GM12878 (cell line): ENCODE data around the gene STARD13. TPM values are rescaled to one million over a fixed set of nuclear protein-coding genes. Genes with fewer than 3 reads are reported as not detected.

Source experiments
- ATAC-seq: fragments of 200-7000 bp; cut with Tn5 transposase; 3 replicates; pipeline ENCODE4 v1.9.1; 2020; ENCODE audit warnings: mild to moderate bottlenecking, moderate library complexity
- BruUV-seq: library from RNA; stranded (reverse); fragments of 400-500 nt; replicated peaks from 2 replicates; lab custom pipeline; 2021; lab: Mats Ljungman, UMichigan
- CTCF ChIA-PET: fragments of 300-600 bp; sonication (Branson Sonifier 250); formaldehyde crosslinking; extraction: SDS; loops from one replicate; lab custom pipeline; 2021; ENCODE audit warnings: inconsistent platforms; lab: Yijun Ruan, JAX
- POLR2A ChIA-PET: fragments of 350-600 bp; formaldehyde crosslinking; extraction: SDS; loops from one replicate; lab custom pipeline; 2021; ENCODE audit warnings: inconsistent platforms; lab: Charles Lee
- RAD21 ChIA-PET: fragments of 300-600 bp; sonication (Branson Sonifier 250); formaldehyde crosslinking; loops from one replicate; lab custom pipeline; 2023; ENCODE audit warnings: antibody characterized with exemption; ENCODE audit not compliant: unreplicated experiment; lab: Charles Lee
- SMC1A ChIA-PET: fragments of 300-600 bp; sonication (Branson Sonifier 250); formaldehyde crosslinking; loops from one replicate; lab custom pipeline; 2023; ENCODE audit not compliant: unreplicated experiment, uncharacterized antibody; lab: Charles Lee
- DNase-seq: peaks from one replicate; pipeline ENCODE4 v3.0.0-alpha.2; 2011; ENCODE audit warnings: low read depth, low spot score
- FAIRE-seq: peaks from 3 replicates; lab custom pipeline; 2011; peaks lifted over from hg19 to GRCh38; lab: Jason Lieb, UNC
- H2AFZ ChIP-seq: 2 replicates; pipeline ENCODE4 v1.6.0; 2011; ENCODE audit warnings: low read depth, low read length, control low read depth; ENCODE audit not compliant: control insufficient read depth
- H3K27ac ChIP-seq: 2 replicates; pipeline ENCODE4 v1.5.1; 2011; ENCODE audit warnings: control low read depth; ENCODE audit not compliant: control insufficient read depth, insufficient read depth
- H3K27me3 ChIP-seq, 2 experiments: replicated peaks in 1 of 2; 2 replicates each; pipeline versions ENCODE4 v1.6.0 to v1.6.1; 2011; ENCODE audit warnings: low read length in 1 of 2; ENCODE audit not compliant: control insufficient read depth in 2 of 2, insufficient read depth in 2 of 2
- H3K36me3 ChIP-seq, 2 experiments: 2 replicates each; pipeline ENCODE4 v1.5.1; 2011; ENCODE audit warnings: low read length in 1 of 2; ENCODE audit not compliant: control insufficient read depth in 2 of 2, insufficient read depth in 2 of 2
- H3K4me1 ChIP-seq: 2 replicates; pipeline ENCODE4 v1.6.1; 2011; ENCODE audit warnings: mild to moderate bottlenecking, low read length, moderate library complexity, mixed read lengths; ENCODE audit not compliant: control insufficient read depth, insufficient read depth
- H3K4me2 ChIP-seq: 2 replicates; pipeline ENCODE4 v1.6.0; 2011; ENCODE audit warnings: control low read depth; ENCODE audit not compliant: control insufficient read depth, insufficient read depth
- H3K4me3 ChIP-seq: fragments of 200-600 bp; sonication (generic); 2 replicates; pipeline ENCODE4 v1.5.1; 2016
- H3K79me2 ChIP-seq: 2 replicates; pipeline ENCODE4 v1.6.0; 2011; ENCODE audit warnings: low read length; ENCODE audit not compliant: control insufficient read depth, insufficient read depth
- H3K9ac ChIP-seq: 2 replicates; pipeline ENCODE4 v1.8.0; 2011; ENCODE audit warnings: low read length, control low read depth, mixed read lengths; ENCODE audit not compliant: control insufficient read depth, insufficient read depth
- H3K9me3 ChIP-seq: replicated peaks from 3 replicates; pipeline ENCODE4 v1.5.1; 2011; ENCODE audit warnings: mild to moderate bottlenecking, low read length; ENCODE audit not compliant: control insufficient read depth, insufficient read depth
- H4K20me1 ChIP-seq: 2 replicates; pipeline ENCODE4 v1.6.0; 2011; ENCODE audit not compliant: control insufficient read depth, insufficient read depth
- ASH2L ChIP-seq: fragments of 300-600, 200-600 bp; sonication (generic); IDR thresholded peaks from 2 replicates; pipeline ENCODE4 v1.6.1; 2017; ENCODE audit warnings: low read depth, mild to moderate bottlenecking, borderline replicate concordance
- GATAD2B ChIP-seq: fragments of 450-650 bp; conservative IDR thresholded peaks from 2 replicates; pipeline ENCODE4 v1.6.1; 2017; ENCODE audit warnings: low read depth, mild to moderate bottlenecking, moderate library complexity
- MYC ChIP-seq: IDR thresholded peaks from 2 replicates; pipeline ENCODE4 v1.6.1; 2011; ENCODE audit warnings: mild to moderate bottlenecking, low read length, moderate library complexity, inconsistent platforms; ENCODE audit not compliant: insufficient read depth, insufficient replicate concordance, insufficient read length, severe bottlenecking
- POLR2AphosphoS2 ChIP-seq: IDR thresholded peaks from 2 replicates; pipeline ENCODE4 v1.6.1; 2011; ENCODE audit warnings: low read depth, mild to moderate bottlenecking, low read length, improper control_type of control experiment, moderate library complexity
- RFX5 ChIP-seq: IDR thresholded peaks from 2 replicates; pipeline ENCODE4 v1.6.1; 2011; ENCODE audit warnings: low read depth, low read length, improper control_type of control experiment
- RUNX3 ChIP-seq: IDR thresholded peaks from 2 replicates; pipeline ENCODE4 v1.6.1; 2012; ENCODE audit warnings: low read length, inconsistent platforms
- WRNIP1 ChIP-seq: IDR thresholded peaks from 2 replicates; pipeline ENCODE4 v1.6.1; 2011; ENCODE audit warnings: low read depth, low read length, improper control_type of control experiment, borderline replicate concordance
- YY1 ChIP-seq: IDR thresholded peaks from 2 replicates; pipeline ENCODE4 v1.6.1; 2011; ENCODE audit warnings: low read depth, mild to moderate bottlenecking, low read length
- ZNF24 ChIP-seq: fragments of 450-650 bp; IDR thresholded peaks from 2 replicates; pipeline ENCODE4 v1.6.1; 2017; ENCODE audit warnings: antibody characterized with exemption, mild to moderate bottlenecking
- WGBS: methylation state at CpG from one replicate; pipeline ENCODE4 v1.1.6; 2016; ENCODE audit warnings: low lambda C conversion rate; ENCODE audit not compliant: insufficient replicate concordance, insufficient coverage; ENCODE audit errors: missing lambda C conversion rate; 5-methylcytosine and 5-hydroxymethylcytosine counted together
- in situ Hi-C: fragments of 300-500 bp; cut with MboI; formaldehyde crosslinking; loops from 9 replicates; pipeline ENCODE4 v1.14.3; 2018; ENCODE audit warnings: mixed read lengths
- intact Hi-C: fragments of 100-400 bp; cut with micrococcal nuclease; formaldehyde crosslinking; loops from one replicate; pipeline ENCODE4 v1.14.2; 2022; ENCODE audit not compliant: unreplicated experiment
- polyA plus RNA-seq, 11 experiments: library from polyadenylated mRNA; depleted of rRNA in 4 of 11; unstranded in 6 of 11; stranded (reverse) in 5 of 11; fragments of >200 nt; fragmentation: Nextera tagmentation in 4 of 11; fragmentation: Illumina TruSeq in 1 of 11; extraction: Ambion mirVana in 4 of 11; extraction: Trizol in 1 of 11; gene quantifications; 1 replicate in 1 of 11; 2 replicates in 10 of 11; pipeline versions ENCODE4 v1.2.1 to v1.2.3, GENCODE V29; 2011 to 2016; ENCODE audit warnings: inconsistent platforms in 2 of 11, missing spikeins in 2 of 11, low read depth in 1 of 11
- total RNA-seq, 4 experiments: library from RNA; depleted of rRNA in 3 of 4; stranded (reverse); fragments of >200 nt in 3 of 4; fragmentation: Illumina TruSeq in 1 of 4; extraction: Trizol in 1 of 4; gene quantifications; 2 replicates each; pipeline versions ENCODE4 v1.2.1 to v1.2.3, GENCODE V29; 2013 to 2021
- TF ChIP-seq, protein P1 (sequence below): fragments of 450-650 bp; IDR thresholded peaks from 2 replicates; pipeline ENCODE4 v1.6.1; 2018; ENCODE audit warnings: mild to moderate bottlenecking, low read depth, moderate library complexity; ENCODE audit not compliant: partially characterized antibody
- TF ChIP-seq, protein P2 (sequence below): fragments of 150-350 bp; IDR thresholded peaks from 2 replicates; pipeline ENCODE4 v1.6.1; 2014; ENCODE audit warnings: mild to moderate bottlenecking, low read depth, low read length
- TF ChIP-seq, protein P3 (sequence below): fragments of 450-650 bp; IDR thresholded peaks from 2 replicates; pipeline ENCODE4 v1.6.1; 2016; ENCODE audit warnings: mild to moderate bottlenecking, moderate library complexity, borderline replicate concordance
- TF ChIP-seq, protein P4 (sequence below): fragments of 450-650 bp; IDR thresholded peaks from 2 replicates; pipeline ENCODE4 v1.6.1; 2016; ENCODE audit warnings: mild to moderate bottlenecking

STARD13 gene
- total and polyA plus RNA-seq, 10 of the 15 experiments (the other 5 are each of a cell fraction or from before 2014, with no cell fraction given) = 4.0 to 41.6 (median 10.1) TPM

DNA sequence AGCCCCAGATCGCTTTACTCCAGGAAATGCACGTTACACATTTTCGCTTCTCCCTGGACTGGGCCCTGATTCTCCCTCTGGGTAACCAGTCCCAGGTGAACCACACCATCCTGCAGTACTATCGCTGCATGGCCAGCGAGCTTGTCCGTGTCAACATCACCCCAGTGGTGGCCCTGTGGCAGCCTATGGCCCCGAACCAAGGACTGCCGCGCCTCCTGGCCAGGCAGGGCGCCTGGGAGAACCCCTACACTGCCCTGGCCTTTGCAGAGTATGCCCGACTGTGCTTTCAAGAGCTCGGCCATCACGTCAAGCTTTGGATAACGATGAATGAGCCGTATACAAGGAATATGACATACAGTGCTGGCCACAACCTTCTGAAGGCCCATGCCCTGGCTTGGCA, 224.7 kb downstream of the STARD13 start:
- intact Hi-C loops = loop anchor here (10.0 kb wide), 1 partner anchor 474 kb away; no protein-coding TSS in a partner anchor
- Histone ChIP-seq H2AFZ (no peak overlapping the region), H3K4me1 (no peaks in the 10 kb centered on the region; the same call in 1 of the 2 replicates), H4K20me1 (no peaks in the 10 kb centered on the region), H3K27ac (no peak overlapping the region), H3K27me3 (no peaks in the 10 kb centered on the region), H3K9ac (no peak overlapping the region), H3K9me3 (no peaks in the 10 kb centered on the region; the same call in 2 of the 3 replicates), H3K36me3 (no peaks in the 10 kb centered on the region), H3K79me2 (no peaks in the 10 kb centered on the region), H3K4me2 (no peak overlapping the region), H3K4me3 (no peak overlapping the region)
- FAIRE-seq (no peak), DNase-seq (no peak), ATAC-seq (no peak)
- no peak for TF ChIP-seq ZNF24
- no peak for TF ChIP-seq ASH2L
- TF ChIP-seq RUNX3 = no peak
- TF ChIP-seq, protein P1, sequence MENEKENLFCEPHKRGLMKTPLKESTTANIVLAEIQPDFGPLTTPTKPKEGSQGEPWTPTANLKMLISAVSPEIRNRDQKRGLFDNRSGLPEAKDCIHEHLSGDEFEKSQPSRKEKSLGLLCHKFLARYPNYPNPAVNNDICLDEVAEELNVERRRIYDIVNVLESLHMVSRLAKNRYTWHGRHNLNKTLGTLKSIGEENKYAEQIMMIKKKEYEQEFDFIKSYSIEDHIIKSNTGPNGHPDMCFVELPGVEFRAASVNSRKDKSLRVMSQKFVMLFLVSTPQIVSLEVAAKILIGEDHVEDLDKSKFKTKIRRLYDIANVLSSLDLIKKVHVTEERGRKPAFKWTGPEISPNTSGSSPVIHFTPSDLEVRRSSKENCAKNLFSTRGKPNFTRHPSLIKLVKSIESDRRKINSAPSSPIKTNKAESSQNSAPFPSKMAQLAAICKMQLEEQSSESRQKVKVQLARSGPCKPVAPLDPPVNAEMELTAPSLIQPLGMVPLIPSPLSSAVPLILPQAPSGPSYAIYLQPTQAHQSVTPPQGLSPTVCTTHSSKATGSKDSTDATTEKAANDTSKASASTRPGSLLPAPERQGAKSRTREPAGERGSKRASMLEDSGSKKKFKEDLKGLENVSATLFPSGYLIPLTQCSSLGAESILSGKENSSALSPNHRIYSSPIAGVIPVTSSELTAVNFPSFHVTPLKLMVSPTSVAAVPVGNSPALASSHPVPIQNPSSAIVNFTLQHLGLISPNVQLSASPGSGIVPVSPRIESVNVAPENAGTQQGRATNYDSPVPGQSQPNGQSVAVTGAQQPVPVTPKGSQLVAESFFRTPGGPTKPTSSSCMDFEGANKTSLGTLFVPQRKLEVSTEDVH = no peak
- TF ChIP-seq GATAD2B = no peak
- no peak for TF ChIP-seq MYC
- TF ChIP-seq YY1 = no peak
- TF ChIP-seq, protein P2, sequence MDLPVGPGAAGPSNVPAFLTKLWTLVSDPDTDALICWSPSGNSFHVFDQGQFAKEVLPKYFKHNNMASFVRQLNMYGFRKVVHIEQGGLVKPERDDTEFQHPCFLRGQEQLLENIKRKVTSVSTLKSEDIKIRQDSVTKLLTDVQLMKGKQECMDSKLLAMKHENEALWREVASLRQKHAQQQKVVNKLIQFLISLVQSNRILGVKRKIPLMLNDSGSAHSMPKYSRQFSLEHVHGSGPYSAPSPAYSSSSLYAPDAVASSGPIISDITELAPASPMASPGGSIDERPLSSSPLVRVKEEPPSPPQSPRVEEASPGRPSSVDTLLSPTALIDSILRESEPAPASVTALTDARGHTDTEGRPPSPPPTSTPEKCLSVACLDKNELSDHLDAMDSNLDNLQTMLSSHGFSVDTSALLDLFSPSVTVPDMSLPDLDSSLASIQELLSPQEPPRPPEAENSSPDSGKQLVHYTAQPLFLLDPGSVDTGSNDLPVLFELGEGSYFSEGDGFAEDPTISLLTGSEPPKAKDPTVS = no peak
- TF ChIP-seq, protein P3, sequence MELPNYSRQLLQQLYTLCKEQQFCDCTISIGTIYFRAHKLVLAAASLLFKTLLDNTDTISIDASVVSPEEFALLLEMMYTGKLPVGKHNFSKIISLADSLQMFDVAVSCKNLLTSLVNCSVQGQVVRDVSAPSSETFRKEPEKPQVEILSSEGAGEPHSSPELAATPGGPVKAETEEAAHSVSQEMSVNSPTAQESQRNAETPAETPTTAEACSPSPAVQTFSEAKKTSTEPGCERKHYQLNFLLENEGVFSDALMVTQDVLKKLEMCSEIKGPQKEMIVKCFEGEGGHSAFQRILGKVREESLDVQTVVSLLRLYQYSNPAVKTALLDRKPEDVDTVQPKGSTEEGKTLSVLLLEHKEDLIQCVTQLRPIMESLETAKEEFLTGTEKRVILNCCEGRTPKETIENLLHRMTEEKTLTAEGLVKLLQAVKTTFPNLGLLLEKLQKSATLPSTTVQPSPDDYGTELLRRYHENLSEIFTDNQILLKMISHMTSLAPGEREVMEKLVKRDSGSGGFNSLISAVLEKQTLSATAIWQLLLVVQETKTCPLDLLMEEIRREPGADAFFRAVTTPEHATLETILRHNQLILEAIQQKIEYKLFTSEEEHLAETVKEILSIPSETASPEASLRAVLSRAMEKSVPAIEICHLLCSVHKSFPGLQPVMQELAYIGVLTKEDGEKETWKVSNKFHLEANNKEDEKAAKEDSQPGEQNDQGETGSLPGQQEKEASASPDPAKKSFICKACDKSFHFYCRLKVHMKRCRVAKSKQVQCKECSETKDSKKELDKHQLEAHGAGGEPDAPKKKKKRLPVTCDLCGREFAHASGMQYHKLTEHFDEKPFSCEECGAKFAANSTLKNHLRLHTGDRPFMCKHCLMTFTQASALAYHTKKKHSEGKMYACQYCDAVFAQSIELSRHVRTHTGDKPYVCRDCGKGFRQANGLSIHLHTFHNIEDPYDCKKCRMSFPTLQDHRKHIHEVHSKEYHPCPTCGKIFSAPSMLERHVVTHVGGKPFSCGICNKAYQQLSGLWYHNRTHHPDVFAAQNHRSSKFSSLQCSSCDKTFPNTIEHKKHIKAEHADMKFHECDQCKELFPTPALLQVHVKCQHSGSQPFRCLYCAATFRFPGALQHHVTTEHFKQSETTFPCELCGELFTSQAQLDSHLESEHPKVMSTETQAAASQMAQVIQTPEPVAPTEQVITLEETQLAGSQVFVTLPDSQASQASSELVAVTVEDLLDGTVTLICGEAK = no peak
- TF ChIP-seq, protein P4, sequence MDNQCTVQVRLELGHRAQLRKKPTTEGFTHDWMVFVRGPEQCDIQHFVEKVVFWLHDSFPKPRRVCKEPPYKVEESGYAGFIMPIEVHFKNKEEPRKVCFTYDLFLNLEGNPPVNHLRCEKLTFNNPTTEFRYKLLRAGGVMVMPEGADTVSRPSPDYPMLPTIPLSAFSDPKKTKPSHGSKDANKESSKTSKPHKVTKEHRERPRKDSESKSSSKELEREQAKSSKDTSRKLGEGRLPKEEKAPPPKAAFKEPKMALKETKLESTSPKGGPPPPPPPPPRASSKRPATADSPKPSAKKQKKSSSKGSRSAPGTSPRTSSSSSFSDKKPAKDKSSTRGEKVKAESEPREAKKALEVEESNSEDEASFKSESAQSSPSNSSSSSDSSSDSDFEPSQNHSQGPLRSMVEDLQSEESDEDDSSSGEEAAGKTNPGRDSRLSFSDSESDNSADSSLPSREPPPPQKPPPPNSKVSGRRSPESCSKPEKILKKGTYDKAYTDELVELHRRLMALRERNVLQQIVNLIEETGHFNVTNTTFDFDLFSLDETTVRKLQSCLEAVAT = no peak
- no peak for TF ChIP-seq WRNIP1
- no peak for TF ChIP-seq POLR2AphosphoS2
- TF ChIP-seq RFX5 = no peak
- RAD21 ChIA-PET = no interaction called here
- CTCF ChIA-PET = no interaction called here
- in situ Hi-C loops = no loop called here
- WGBS = 89% methylated on average over 15 of the region's 15 CpGs
- no TSS peak for BruUV-seq
- SMC1A ChIA-PET = no interaction called here
- POLR2A ChIA-PET = no interaction called here
